ENCODE data around the gene CABP4. TPM values are rescaled to one million over a fixed set of nuclear protein-coding genes. Genes with fewer than 3 reads are reported as not detected.
A peak's percentile ranks its signal among the peaks of the same experiment; 100 is the strongest.

CABP4 gene
- total and polyA plus RNA-seq, 10 of the 15 experiments (the other 5 are each of a cell fraction or from before 2014, with no cell fraction given), result 0.04 to 0.41 (median 0.14) TPM; not detected in 2

DNA sequence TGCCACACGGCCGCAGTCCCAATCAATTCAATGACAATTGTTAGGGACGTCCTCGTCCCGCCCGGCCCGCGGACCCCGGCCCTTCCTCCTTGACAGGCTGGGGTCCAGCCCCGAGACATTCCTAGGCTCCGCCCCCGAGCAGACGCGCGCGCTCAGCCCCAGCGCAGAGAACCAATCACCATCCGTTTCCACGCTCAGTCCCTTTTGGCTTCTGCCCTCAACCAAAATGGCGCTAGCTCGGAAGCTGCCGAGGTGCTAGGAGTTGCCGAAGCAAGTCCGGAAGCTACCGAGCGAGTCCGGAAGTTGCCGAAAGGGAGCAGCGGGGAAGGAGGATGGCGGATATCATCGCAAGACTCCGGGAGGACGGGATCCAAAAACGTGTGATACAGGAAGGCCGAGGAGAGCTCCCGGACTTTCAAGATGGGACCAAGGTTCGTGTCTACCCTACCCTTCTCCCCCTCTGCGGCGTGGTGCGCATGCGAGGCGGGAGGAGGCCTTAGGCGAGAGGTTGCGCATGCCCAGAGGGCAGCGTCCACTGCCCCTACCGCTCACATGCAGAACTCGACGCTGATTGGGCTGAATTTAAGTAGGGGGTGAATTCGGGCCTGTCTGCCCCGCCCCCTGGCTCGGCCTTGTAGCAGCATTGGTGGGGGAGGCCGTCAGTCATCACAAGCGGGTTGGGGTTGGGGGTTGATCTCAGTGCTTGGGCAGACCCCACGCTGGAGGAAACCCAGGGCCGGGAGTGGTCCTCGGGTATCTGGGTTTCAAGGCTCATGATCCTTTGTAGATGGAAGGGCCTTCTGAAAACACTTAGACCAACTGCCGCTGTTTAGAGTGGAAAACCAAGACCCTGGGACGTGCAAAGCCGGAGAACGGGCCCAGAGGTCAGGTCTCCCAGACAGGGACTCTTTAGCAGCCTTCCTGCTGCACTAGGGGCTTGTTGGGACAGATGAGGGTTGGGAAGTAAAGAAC lies 28.0 kb downstream of the CABP4 start, which contains the start of gene AIP:
AIP (plus strand) TSS at position 200 of the 972 bp plus-strand sequence; CDS start at position 333, 133 bp downstream.
- Histone ChIP-seq H3K27ac (ENCODE audit: control insufficient read depth, insufficient read depth) (peak within 1 kb of the TSS; percentile 70), H2AFZ (ENCODE audit: control insufficient read depth, low read depth, low read length) (peak within 1 kb of the TSS; percentile 74), H3K9me3 (replicated peaks; ENCODE audit: control insufficient read depth, insufficient read depth, low read length) (no peaks in the 10 kb centered on the region), H3K4me3 (peak within 1 kb of the TSS; percentile 67), H4K20me1 (ENCODE audit: control insufficient read depth, insufficient read depth) (no peaks in the 10 kb centered on the region), H3K9ac (ENCODE audit: control insufficient read depth, insufficient read depth, low read length) (peak within 1 kb of the TSS; percentile 76), H3K27me3 (replicated peaks in 1 of 2; ENCODE audit: control insufficient read depth in 2 of 2, insufficient read depth in 2 of 2, low read length in 1 of 2) (no peaks in the 10 kb centered on the region), H3K79me2 (ENCODE audit: control insufficient read depth, insufficient read depth, low read length) (peaks cover 33% of the 10 kb centered on the region), H3K4me2 (ENCODE audit: control insufficient read depth, insufficient read depth) (peak within 1 kb of the TSS; percentile 80), H3K36me3 (ENCODE audit: control insufficient read depth in 2 of 2, insufficient read depth in 2 of 2, low read length in 1 of 2) (no peaks in the 10 kb centered on the region; a peak in 1 of 4 replicates), H3K4me1 (ENCODE audit: control insufficient read depth, insufficient read depth, low read length) (peaks cover 43% of the 10 kb centered on the region)
- ChIA-PET RAD21 (ENCODE audit: unreplicated experiment) (interaction anchor here (0.6 to 6.9 kb wide), 8 partner anchors 15 to 130 kb away, joined by 3 to 95 read pairs (median 4); partner anchors contain the start of genes PITPNM1, POLD4, PPP1CA and PTPRCAP), CTCF (interaction anchor here (0.6 to 6.7 kb wide), 8 partner anchors 14 to 1171 kb away, joined by 3 to 37 read pairs (median 4); partner anchors contain the start of genes PITPNM1, PPP1CA, RAD9A and TBC1D10C), POLR2A (interaction anchor here (0.6 to 6.8 kb wide), 12 partner anchors 14 to 130 kb away, joined by 3 to 112 read pairs (median 4); partner anchors contain the start of genes GSTP1, POLD4, PPP1CA and PTPRCAP), SMC1A (ENCODE audit: uncharacterized antibody, unreplicated experiment) (interaction anchor here (0.7 to 6.2 kb wide), 6 partner anchors 15 to 213 kb away, joined by 3 to 43 read pairs (median 4); partner anchors contain the start of genes PPP1CA, PTPRCAP and TMEM134)
- DNase-seq (ENCODE audit: low read depth, low spot score), result peak; percentile 97
- in situ Hi-C loops (cut with MboI) (no loop called here), intact Hi-C loops (cut with micrococcal nuclease; ENCODE audit: unreplicated experiment) (loop anchor here (2.0 to 10.0 kb wide), 2 partner anchors 80 to 218 kb away; partner anchors contain the start of gene GRK2)
- peak; percentile 77 for ATAC-seq
- peak; percentile 80 for FAIRE-seq
- TSS peak; percentile 78 for BruUV-seq (replicated peaks)
- WGBS (ENCODE audit: insufficient coverage, insufficient replicate concordance, low lambda C conversion rate, missing lambda C conversion rate), result 8% methylated on average over 60 of the region's 60 CpGs
- TF ChIP-seq EZH2 (IDR thresholded peaks at IDR 0.05; ENCODE audit: borderline replicate concordance, control insufficient read depth, low read depth, low read length) (no peak), RAD21 (IDR thresholded peaks at IDR 0.05; ENCODE audit: insufficient read depth, low read depth, low read length) (no peak), SMAD5 (IDR thresholded peaks at IDR 0.05; ENCODE audit: low read depth) (peak; percentile 67; the same call in 1 of the 2 replicates), SPI1 (IDR thresholded peaks at IDR 0.05; ENCODE audit: borderline replicate concordance, insufficient read depth, low read depth, low read length) (no peak), E4F1 (IDR thresholded peaks at IDR 0.05; ENCODE audit: borderline replicate concordance, partially characterized antibody) (peak; percentile 58), HCFC1 (IDR thresholded peaks at IDR 0.05; ENCODE audit: low read length) (peak; percentile 77), NFXL1 (IDR thresholded peaks at IDR 0.05; ENCODE audit: borderline replicate concordance) (no peak), SMC3 (IDR thresholded peaks at IDR 0.05; ENCODE audit: borderline replicate concordance, low read length) (no peak), CHD1 (IDR thresholded peaks at IDR 0.05; ENCODE audit: low read depth, low read length) (no peak), NRF1 (conservative IDR thresholded peaks at IDR 0.05; ENCODE audit: low read depth, low read length) (peak; percentile 95), ZBED1 (IDR thresholded peaks at IDR 0.05; ENCODE audit: borderline replicate concordance) (no peak), MXI1 (IDR thresholded peaks at IDR 0.05; ENCODE audit: low read depth, low read length) (no peak), ZNF274 (IDR thresholded peaks at IDR 0.05; ENCODE audit: insufficient read depth, insufficient read length) (no peak), ZZZ3 (IDR thresholded peaks at IDR 0.05; ENCODE audit: control insufficient read depth, insufficient read length, low read depth) (no peak), HDGF (IDR thresholded peaks at IDR 0.05) (peak; percentile 93), MEF2B (IDR thresholded peaks at IDR 0.05; ENCODE audit: partially characterized antibody, poor library complexity, severe bottlenecking) (peak; percentile 42), BRCA1 (IDR thresholded peaks at IDR 0.05; ENCODE audit: low read depth, low read length) (no peak)

All from GM12878 (cell line).